Stimulated activated CD8-positive, alpha-beta memory T cell treated with anti-CD3 and anti-CD28 coated beads, Interleukin-4, amount 100 ng/mL, for 24 hours (primary cell): Measurements from ENCODE around the gene CGREF1.
A peak's percentile ranks its signal among the peaks of the same experiment; 100 is the strongest.
"Not testable (repeated sequence)": the region's sequence is repeated elsewhere in the genome, so short reads cannot be mapped to it uniquely, and the experiment has no call there.

Source experiments
- DNase-seq: peaks from one replicate; pipeline ENCODE4 v3.0.0-alpha.2; 2020; ENCODE audit warnings: low read depth

Gene CGREF1

DNA sequence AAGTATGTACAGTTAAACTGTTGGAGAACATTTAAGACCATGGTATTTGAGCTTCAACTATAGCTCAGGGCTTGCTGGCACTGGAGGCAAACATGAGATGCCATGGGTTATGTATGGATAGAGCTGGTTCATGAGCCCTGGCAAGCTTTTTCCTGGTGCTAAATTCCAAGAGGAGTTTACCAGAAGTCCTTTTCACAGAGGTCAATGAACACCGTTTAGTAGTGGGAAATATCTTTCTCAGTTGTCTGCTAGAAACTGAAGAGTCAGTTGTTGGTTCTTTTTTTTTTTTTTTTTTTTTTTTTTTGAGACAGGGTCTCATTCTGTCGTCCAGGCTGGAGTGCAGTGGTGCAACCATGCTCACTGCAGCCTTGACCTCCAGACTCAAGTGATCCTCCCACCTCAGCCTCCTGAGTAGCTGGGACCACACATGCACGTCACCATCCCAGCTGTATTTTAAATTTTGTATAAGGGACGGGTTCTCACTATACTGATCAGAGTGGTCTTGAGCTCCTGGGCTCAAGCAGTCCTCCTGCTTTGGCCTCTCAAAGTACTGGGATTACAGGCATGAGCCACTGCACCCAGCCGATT is 31.0 kb downstream of the CGREF1 start:
- DNase-seq = no peak

DNA sequence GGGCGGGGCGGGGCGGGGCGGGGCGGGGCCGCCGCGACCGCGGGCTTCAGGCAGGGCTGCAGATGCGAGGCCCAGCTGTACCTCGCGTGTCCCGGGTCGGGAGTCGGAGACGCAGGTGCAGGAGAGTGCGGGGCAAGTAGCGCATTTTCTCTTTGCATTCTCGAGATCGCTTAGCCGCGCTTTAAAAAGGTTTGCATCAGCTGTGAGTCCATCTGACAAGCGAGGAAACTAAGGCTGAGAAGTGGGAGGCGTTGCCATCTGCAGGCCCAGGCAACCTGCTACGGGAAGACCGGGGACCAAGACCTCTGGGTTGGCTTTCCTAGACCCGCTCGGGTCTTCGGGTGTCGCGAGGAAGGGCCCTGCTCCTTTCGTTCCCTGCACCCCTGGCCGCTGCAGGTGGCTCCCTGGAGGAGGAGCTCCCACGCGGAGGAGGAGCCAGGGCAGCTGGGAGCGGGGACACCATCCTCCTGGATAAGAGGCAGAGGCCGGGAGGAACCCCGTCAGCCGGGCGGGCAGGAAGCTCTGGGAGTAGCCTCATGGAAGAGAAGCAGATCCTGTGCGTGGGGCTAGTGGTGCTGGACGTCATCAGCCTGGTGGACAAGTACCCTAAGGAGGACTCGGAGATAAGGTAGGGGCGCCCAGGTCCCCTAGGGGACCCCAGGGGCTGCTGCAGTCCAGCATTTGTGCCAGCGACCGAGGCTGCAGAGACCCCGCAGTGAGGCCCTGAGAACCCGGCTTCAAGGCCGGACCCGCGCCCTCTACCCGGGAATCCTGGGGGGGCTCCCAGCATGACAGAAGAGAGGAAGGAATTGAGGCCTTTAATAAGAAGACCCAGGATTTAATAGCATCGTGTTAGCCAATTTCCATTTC is 32.0 kb downstream of the CGREF1 start, which contains the start of gene KHK:
Gene KHK (plus strand): TSS at position 49 of the 870 bp plus-strand sequence. CDS start 488 bp downstream, at position 537.
- DNase-seq = no peak

DNA sequence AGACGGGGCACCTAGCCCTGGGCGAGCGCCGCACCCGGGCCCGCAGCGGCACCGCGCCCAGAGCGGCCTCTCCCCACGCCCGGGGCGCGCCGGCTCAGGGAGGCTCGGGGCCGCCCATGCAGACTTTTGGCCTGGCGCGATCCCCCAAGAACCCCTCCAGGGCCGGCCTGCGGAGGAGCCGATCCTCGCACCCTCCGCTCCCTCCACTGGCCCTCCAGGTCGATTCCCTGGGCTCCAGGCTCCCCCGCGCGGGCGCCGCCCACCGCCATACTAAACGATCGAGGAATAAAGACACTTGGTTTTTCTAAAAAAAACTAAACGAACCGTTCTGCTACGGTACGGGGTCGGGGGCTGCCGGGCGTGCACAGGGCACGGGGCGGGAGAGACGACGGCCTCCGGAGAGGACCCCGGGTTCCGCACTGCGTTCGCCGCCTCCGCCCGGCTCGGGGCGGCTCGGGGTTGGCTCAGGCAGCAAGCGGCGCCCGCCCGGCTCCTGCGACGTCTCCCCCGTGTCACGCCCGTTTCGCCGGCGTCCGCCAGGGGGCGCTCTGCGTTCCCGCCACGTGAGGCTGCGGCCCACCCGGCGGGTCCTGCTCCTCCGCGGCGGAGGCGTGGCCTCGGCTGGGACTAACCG is 32.7 kb downstream of the CGREF1 start:
- DNase-seq = peak; percentile 98

DNA sequence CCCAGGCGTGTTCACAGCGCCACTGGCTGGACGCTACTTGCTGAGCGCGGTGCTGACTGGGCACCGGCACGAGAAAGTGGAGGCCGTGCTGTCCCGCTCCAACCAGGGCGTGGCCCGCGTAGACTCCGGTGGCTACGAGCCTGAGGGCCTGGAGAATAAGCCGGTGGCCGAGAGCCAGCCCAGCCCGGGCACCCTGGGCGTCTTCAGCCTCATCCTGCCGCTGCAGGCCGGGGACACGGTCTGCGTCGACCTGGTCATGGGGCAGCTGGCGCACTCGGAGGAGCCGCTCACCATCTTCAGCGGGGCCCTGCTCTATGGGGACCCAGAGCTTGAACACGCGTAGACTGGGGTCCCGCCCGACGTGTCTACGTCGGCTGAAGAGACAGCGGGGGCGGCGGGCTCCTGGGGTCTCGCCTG is 33.2 kb downstream of the CGREF1 start:
- DNase-seq = no peak

DNA sequence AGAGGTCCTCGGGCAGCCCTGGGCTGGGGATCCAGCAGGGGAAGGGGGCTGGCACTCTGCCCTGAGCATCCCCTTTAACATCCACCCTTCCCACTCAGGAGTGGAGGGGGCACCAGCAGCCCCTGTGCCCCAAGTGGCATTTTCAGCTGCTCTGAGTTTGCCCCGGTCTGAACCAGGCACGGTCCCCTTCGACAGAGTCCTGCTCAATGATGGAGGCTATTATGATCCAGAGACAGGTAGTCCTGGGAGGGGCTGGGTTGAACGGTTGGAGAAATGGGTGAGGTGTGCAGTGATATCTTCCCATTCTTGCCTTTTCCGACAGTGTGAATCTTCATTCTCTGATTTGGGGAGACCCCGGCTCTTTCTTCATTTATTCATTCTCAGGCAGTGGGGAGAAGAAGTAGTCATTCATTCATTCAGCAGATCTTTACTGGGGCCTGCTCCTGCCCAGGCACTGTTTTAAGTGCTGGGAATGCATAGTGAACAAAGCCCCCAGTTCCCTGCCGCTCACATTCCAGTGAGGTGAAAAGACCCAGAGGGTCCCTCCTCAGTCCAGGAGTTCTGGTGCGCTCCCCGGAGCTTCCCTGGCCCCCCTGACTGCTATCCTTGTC is 33.8 kb downstream of the CGREF1 start:
- no peak for DNase-seq

DNA sequence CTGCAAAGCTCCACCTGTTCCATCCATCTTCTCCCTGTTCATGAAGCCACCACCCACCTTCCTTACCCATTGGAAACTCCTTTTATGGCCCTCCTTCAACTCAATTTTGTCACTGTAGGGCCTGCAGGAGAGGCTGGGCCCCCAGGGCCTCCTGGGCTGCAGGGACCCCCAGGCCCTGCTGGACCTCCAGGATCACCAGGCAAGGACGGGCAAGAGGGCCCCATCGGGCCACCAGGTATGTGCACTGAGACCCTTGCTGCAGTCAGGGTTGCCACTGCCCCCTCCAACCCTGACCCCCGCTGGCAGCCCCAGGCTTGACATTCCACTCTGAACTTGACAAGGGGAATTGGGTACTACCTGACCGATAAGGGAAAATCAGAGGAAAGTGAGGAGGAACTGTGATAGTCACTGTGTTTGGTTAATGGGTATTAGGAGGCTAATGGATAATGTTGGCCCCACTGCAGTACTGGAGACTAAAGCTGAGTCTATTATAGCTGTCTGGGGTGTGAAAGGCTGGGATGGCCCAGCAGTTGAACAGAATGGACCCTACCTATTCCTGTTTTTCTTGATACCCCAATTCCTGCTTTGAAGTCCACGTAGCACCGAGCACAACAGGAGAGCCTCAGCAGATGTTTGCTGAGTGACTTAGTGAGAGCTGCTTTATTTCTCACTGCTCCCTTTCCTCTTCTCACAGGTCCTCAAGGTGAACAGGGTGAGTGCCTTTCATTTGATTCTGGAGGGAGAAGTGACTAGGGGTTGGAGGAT is 34.4 kb downstream of the CGREF1 start:
- no peak for DNase-seq

DNA sequence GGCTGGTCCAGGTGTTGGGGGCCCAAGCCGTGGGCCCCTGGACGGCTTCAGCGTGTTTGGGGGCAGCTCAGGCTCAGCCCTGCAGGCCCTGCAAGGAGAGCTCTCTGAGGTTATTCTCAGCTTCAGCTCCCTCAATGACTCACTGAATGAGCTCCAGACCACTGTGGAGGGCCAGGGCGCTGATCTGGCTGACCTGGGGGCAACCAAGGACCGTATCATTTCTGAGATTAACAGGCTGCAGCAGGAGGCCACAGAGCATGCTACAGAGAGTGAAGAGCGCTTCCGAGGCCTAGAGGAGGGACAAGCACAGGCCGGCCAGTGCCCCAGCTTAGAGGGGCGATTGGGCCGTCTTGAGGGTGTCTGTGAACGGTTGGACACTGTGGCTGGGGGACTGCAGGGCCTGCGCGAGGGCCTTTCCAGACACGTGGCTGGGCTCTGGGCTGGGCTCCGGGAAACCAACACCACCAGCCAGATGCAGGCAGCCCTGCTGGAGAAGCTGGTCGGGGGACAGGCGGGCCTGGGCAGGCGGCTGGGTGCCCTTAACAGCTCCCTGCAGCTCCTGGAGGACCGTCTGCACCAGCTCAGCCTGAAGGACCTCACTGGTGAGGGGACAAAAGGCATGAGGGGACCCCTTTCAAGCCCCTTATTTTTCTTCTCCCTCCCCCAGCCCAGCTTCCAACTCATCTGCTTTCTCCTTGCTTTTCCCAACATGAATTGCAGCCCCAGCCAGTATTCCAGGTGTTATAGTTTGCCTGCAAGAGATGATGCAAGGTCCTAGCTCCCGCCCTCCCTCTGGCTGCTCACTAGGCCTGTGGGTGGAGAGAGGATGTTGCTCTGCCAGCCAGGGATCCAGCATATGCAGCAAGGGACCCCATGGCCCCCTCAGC is 35.3 kb downstream of the CGREF1 start:
- no peak for DNase-seq

DNA sequence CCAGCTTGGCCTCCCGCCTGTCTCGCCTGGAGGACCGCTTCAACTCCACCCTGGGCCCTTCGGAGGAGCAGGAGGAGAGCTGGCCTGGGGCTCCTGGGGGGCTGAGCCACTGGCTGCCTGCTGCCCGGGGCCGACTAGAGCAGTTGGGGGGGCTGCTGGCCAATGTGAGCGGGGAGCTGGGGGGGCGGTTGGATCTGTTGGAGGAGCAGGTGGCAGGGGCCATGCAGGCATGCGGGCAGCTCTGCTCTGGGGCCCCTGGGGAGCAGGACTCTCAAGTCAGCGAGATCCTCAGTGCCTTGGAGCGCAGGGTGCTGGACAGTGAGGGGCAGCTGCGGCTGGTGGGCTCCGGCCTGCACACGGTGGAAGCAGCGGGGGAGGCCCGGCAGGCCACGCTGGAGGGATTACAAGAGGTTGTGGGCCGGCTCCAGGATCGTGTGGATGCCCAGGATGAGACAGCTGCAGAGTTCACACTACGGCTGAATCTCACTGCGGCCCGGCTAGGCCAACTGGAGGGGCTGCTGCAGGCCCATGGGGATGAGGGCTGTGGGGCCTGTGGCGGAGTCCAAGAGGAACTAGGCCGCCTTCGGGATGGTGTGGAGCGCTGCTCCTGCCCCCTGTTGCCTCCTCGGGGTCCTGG is 36.0 kb downstream of the CGREF1 start:
- no peak for DNase-seq

DNA sequence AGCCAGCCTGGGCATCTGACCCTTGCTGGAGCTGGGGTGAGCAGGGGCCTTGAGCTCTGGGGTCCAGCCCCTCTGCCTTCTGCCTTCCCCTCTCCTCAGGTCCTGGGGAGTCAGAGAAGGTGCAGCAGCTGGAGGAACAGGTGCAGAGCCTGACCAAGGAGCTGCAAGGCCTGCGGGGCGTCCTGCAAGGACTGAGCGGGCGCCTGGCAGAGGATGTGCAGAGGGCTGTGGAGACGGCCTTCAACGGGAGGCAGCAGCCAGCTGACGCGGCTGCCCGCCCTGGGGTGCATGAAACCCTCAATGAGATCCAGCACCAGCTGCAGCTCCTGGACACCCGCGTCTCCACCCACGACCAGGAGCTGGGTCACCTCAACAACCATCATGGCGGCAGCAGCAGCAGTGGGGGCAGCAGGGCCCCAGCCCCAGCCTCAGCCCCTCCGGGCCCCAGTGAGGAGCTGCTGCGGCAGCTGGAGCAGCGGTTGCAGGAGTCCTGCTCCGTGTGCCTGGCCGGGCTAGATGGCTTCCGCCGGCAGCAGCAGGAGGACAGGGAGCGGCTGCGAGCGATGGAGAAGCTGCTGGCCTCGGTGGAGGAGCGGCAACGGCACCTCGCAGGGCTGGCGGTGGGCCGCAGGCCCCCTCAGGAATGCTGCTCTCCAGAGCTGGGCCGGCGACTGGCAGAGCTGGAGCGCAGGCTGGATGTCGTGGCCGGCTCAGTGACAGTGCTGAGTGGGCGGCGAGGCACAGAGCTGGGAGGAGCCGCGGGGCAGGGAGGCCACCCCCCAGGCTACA is 36.8 kb downstream of the CGREF1 start:
- DNase-seq = no peak

DNA sequence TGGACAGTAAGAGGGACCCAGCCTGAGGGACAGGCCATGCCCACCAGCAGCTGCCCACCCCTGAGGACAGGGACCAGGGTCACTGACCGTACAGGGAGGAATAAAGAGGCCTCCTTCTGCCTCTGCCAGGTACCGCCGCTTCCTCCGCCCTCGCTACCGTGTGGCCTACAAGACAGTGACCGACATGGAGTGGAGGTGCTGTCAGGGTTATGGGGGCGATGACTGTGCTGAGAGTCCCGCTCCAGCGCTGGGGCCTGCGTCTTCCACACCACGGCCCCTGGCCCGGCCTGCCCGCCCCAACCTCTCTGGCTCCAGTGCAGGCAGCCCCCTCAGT is 38.4 kb downstream of the CGREF1 start:
- DNase-seq = no peak

DNA sequence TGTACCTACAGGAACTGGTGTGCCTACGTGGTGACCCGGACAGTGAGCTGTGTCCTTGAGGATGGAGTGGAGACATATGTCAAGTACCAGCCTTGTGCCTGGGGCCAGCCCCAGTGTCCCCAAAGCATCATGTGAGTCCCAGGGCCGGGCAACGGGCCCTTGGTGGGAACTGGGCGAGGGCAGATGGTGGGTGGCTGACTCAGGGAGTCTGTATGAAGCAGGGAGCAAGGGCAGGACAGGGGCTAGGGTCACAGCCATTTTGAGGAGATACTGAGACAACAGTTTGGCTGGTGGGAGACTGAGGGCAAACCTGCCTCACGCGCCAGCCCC is 38.8 kb downstream of the CGREF1 start:
- DNase-seq = no peak

DNA sequence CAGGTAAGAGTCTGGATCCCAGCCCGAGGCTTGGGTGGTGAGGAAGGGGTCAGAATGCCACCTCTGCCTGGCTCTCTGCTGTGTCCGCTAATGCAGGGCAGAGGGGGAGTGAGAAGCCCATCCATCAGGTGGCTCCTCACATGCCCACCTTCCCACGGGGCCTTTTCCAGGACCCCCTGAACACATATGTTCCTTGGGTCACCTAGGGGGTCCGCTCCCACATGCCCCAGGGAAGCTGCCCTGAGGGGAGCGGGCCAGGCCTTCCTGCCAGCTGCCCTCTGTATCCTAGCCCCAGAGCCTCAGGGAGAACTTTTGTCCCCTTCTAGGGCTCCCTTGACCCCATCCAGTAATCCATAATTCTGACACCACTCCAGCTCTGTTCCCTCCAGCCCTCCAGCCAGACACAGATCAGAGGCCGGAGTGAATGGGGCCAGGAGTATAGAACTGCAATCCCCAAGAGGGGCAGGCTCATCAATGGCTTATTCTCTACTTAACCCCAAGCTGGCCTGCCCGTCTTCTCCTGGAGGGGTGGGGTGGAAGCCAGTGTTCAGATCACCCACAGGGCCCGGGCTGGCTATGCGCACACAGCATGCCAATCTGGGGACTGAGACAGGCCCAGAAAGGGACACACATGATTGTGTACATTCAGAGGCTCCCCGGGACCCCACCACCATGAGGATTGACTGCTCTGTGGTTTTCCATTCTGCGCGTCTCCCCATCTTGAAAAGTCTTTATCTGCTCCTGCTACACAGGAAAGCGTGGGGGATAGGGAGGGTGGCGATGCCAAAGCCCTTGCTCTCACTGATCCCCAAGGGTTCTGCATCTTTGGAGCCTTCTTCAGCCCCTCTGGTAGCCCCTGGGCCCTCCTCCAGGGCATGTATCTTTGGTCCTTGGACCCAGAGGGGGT is 39.4 kb downstream of the CGREF1 start:
- no peak for DNase-seq

DNA sequence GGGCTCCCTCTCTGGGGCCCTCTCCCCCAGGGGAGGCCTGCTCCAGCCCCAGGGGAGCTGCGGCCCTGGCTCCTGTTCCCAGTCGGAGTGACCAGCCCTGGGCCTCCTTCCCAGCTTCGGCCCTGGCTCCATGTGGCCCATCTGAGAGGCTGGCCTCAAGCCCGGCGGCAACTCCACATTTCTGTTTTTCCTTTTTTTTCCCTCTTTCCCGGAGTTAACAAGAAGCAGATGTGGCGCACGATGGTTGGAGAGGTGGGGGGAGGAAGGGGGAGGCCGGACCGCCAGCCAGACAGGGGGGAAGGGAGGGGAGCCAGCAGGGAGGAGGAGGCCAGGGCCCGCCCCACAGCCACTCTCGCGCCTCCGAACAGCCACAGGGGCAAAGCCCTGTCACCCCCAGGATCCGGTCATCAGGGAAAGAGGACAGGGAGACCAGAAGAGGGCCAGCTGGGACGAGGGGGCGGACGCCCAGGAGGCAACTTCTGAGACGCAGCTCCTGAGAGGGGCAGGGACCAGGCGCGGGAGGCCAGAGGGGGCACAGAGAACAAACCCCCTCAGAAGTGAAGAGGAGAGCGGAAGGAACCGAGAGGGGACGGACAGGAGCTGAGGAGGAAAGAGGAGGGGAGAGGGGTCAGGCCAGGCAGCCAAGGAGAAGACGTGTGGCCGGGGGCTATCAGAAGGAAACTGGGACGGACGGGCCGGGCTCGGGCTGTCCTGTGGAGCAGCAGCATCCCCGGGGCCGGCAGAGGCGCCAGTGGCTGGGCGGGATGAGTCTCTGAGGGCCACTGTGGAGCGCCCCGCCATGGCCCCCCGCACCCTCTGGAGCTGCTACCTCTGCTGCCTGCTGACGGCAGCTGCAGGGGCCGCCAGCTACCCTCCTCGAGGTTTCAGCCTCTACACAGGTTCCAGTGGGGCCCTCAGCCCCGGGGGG is 40.4 kb downstream of the CGREF1 start, which contains the start of gene EMILIN1:
Gene EMILIN1 (plus strand): TSS at position 349 of the 928 bp plus-strand sequence. CDS start 451 bp downstream, at position 800.
- no peak for DNase-seq

DNA sequence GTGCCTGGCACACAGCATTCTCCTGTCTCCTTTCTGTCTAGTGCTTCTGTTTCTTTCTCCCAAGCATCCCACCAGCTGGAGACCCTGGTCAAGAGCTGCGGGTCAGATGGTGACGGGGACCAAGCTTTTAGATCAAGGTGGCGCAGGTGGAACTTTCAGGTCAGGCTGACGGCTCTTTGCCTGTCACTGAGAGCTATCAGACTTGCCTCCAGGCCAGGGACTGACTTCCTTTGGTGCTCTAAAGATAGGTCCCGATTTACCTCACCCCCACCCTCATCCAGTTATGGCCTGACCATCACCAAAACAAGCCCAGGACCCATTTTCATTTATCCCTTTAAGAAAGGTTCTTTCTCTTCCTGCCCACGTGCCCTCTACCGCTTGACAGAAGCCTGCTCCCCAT is 41.7 kb downstream of the CGREF1 start:
- no peak for DNase-seq

DNA sequence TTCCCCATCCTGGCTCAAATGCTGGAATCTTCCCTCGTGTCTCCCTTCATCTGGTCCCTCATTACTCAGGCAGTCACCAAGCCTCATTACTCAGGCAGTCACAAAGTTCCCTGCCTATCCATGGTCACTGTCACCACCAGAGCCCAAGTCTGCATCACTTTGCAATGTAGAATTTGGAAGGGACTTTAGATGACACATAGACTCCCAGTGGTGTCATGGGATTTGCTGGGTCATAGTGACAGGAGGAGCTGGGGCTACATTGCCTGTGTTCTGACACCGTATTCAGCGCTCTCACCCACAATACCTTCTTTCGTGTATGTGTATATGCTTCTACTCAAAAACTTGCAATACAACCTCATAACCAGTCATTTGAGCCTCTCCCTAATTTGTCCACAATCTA is 42.6 kb downstream of the CGREF1 start:
- no peak for DNase-seq

DNA sequence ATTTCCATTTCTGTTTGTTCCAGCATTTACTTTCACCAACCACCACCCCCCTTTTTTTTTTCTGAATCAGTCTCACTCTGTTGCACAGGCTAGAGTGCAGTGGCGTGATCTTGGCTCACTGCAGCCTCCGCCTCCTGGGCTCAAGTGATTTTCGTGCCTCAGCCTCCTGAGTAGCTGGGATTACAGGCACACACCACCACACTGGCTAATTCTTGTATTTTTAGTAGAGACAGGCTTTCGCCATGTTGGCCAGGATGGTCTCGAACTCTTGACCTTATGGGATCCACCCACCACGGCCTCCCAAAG is 43.4 kb downstream of the CGREF1 start:
- DNase-seq = not testable (repeated sequence)

DNA sequence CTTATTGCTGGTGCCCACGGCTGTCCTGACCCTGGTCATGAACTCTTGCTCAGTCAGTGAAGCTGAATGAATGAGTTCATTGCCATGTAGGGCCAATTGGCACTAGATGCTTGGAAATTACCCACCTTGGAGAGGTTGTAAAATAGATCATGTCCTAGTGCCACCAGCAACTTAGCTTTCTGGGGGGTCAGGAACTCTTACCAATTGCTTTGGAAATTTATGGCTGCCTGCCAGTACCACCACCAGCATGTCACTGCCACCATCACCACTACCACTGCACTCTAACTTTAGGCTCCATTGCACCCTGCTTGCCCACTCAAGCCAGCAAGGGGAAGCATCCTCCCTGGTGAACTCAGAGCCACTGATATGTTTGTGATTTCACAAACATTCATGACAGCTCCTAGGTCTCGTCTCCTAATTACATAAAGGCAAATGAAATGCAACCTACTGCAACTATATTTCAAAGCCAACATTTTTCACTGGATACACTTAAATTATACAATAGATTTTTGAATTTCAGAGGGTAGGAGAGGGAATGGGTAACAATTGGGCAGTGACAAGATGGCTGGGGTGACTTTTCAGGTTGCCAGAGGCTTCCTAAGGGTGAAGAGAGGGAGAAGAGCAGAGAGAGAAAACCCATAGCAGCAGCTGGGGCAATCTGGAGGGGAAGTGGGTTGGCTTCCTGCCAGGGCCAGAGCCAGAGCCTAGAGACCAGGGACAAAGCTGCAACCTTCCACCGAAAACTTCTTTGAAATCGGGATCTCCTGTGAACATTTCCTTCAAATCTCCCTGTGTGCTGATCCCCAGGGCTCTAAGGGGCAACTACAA is 44.0 kb downstream of the CGREF1 start:
- no peak for DNase-seq
